Middle frontal gyrus (tissue), 1 donor: Measurements from ENCODE around the gene HOMER3.
"Not testable (repeated sequence)": the region's sequence is repeated elsewhere in the genome, so short reads cannot be mapped to it uniquely, and the experiment has no call there.

Experiments
- DNase-seq: peaks from one replicate; pipeline ENCODE4 v3.0.0-alpha.2; 2015; ENCODE audit warnings: low spot score; ENCODE audit errors: extremely low spot score

The HOMER3 gene

GRCh38 chr19:18954094-18954493 lies 13.1 kb upstream of the HOMER3 start:
- no peak for DNase-seq

GRCh38 chr19:18952364-18953003 lies 11.5 kb upstream of the HOMER3 start:
- not testable (repeated sequence) for DNase-seq

GRCh38 chr19:18951721-18952281 lies 10.8 kb upstream of the HOMER3 start:
- no peak for DNase-seq

- no peak for DNase-seq
These were observed 8.8 kb upstream of the HOMER3 start for GRCh38 chr19:18949858-18950257.

GRCh38 chr19:18948976-18949356 lies 7.9 kb upstream of the HOMER3 start:
- DNase-seq = no peak

- no peak for DNase-seq
These were observed 7.3 kb upstream of the HOMER3 start for GRCh38 chr19:18948075-18948975.

- no peak for DNase-seq
These were observed 5.9 kb upstream of the HOMER3 start for GRCh38 chr19:18946918-18947317.

- no peak for DNase-seq
These were observed 5.3 kb upstream of the HOMER3 start for GRCh38 chr19:18946335-18946734.

GRCh38 chr19:18945297-18945696 lies 4.3 kb upstream of the HOMER3 start:
- DNase-seq = no peak

GRCh38 chr19:18943465-18943864 lies 2.4 kb upstream of the HOMER3 start:
- DNase-seq = no peak

- no peak for DNase-seq
These were observed 1.7 kb upstream of the HOMER3 start for GRCh38 chr19:18942692-18943091.

GRCh38 chr19:18941628-18942354 lies 774 bp upstream of the HOMER3 start:
- DNase-seq = no peak

GRCh38 chr19:18939922-18940768 lies 872 bp downstream of the HOMER3 start:
- DNase-seq = no peak

- DNase-seq = no peak
These were observed 1.9 kb downstream of the HOMER3 start for GRCh38 chr19:18939163-18939562.

- no peak for DNase-seq
These were observed 7.7 kb downstream of the HOMER3 start for GRCh38 chr19:18933297-18933696.

GRCh38 chr19:18932216-18932841 lies 8.7 kb downstream of the HOMER3 start:
- no peak for DNase-seq

GRCh38 chr19:18931316-18932162 lies 9.5 kb downstream of the HOMER3 start:
- DNase-seq = no peak

- DNase-seq = no peak
These were observed 11.7 kb downstream of the HOMER3 start for GRCh38 chr19:18929311-18929710.

- no peak for DNase-seq
These were observed 12.8 kb downstream of the HOMER3 start for GRCh38 chr19:18928018-18928805.
